Neural cell (in vitro differentiated cells): ENCODE data around the gene NFKBIL1. TPM values are rescaled to one million over a fixed set of nuclear protein-coding genes. Genes with fewer than 3 reads are reported as not detected.

Experiments used
- H2AFZ ChIP-seq: fragments of 200-600, 300-800 bp; sonication (generic), shearing (Covaris generic); 2 replicates; pipeline ENCODE4 v1.6.0; 2014; ENCODE audit warnings: low read depth, mild to moderate bottlenecking, antibody characterized with exemption, low read length, moderate library complexity
- H3F3A ChIP-seq: fragments of 200-600 bp; shearing (Covaris generic); 2 replicates; pipeline ENCODE4 v1.6.1; 2016; ENCODE audit warnings: mild to moderate bottlenecking, moderate library complexity, mixed read lengths, antibody characterized with exemption, low read length; ENCODE audit not compliant: insufficient read depth, poor library complexity, severe bottlenecking
- H3K27ac ChIP-seq: fragments of 200-600, 300-800 bp; sonication (generic), shearing (Covaris generic); 2 replicates; pipeline ENCODE4 v1.5.1; 2014; ENCODE audit warnings: mild to moderate bottlenecking, low read length, moderate library complexity
- H3K27me3 ChIP-seq: fragments of 300-800, 200-600 bp; sonication (generic), shearing (Covaris generic); 2 replicates; pipeline ENCODE4 v1.6.0; 2014; ENCODE audit warnings: mild to moderate bottlenecking, low read depth, low read length, moderate library complexity; ENCODE audit not compliant: insufficient read depth
- H3K36me3 ChIP-seq: fragments of 300-800, 200-600 bp; sonication (generic), shearing (Covaris generic); 2 replicates; pipeline ENCODE4 v1.5.1; 2014; ENCODE audit warnings: mild to moderate bottlenecking, antibody characterized with exemption, low read length, moderate library complexity; ENCODE audit not compliant: insufficient read depth
- H3K4me2 ChIP-seq: fragments of 300-800, 200-600 bp; sonication (generic), shearing (Covaris generic); 2 replicates; pipeline ENCODE4 v1.6.0; 2014; ENCODE audit warnings: mild to moderate bottlenecking, low read length
- H3K4me3 ChIP-seq: fragments of 300-800, 200-600 bp; sonication (generic), shearing (Covaris generic); 2 replicates; pipeline ENCODE4 v1.5.1; 2014; ENCODE audit warnings: mild to moderate bottlenecking, low read length, moderate library complexity
- H3K79me2 ChIP-seq: fragments of 200-600 bp; shearing (Covaris generic); replicated peaks from 2 replicates; pipeline ENCODE4 v1.6.0; 2014; ENCODE audit warnings: mild to moderate bottlenecking, low read length, moderate library complexity; ENCODE audit not compliant: insufficient read depth
- H3K9ac ChIP-seq: fragments of 300-800, 200-600 bp; sonication (generic), shearing (Covaris generic); 2 replicates; pipeline ENCODE4 v1.6.1; 2016; ENCODE audit warnings: mild to moderate bottlenecking, low read length, mixed read lengths
- H3K9me2 ChIP-seq: fragments of 200-600 bp; shearing (Covaris generic); 2 replicates; pipeline ENCODE4 v1.6.1; 2016; ENCODE audit warnings: mild to moderate bottlenecking, low read length, mixed read lengths; ENCODE audit not compliant: insufficient read depth
- H3K9me3 ChIP-seq: fragments of 200-600, 300-800 bp; sonication (generic), shearing (Covaris generic); 2 replicates; pipeline ENCODE4 v1.6.1; 2016; ENCODE audit warnings: mild to moderate bottlenecking, mixed run types, low read length, moderate library complexity, mixed read lengths
- H4K20me1 ChIP-seq: fragments of 200-600 bp; shearing (Covaris generic); 2 replicates; pipeline ENCODE4 v1.6.1; 2016; ENCODE audit warnings: mild to moderate bottlenecking, mixed run types; ENCODE audit not compliant: insufficient read depth
- EP300 ChIP-seq: fragments of 450-650 bp; conservative IDR thresholded peaks from 2 replicates; pipeline ENCODE4 v1.6.1; 2014; ENCODE audit warnings: antibody characterized with exemption, mild to moderate bottlenecking, moderate library complexity; ENCODE audit not compliant: poor library complexity, severe bottlenecking
- EZH2 ChIP-seq: fragments of 200-600, 300-800 bp; shearing (Covaris generic), sonication (generic); IDR thresholded peaks from 2 replicates; pipeline ENCODE4 v1.6.1; 2014; ENCODE audit warnings: antibody characterized with exemption, low read length, borderline replicate concordance, mild to moderate bottlenecking; ENCODE audit not compliant: insufficient read depth, poor library complexity, severe bottlenecking
- MXI1 ChIP-seq: fragments of 450-650 bp; conservative IDR thresholded peaks from 2 replicates; pipeline ENCODE4 v1.6.1; 2014; ENCODE audit warnings: antibody characterized with exemption, mild to moderate bottlenecking; ENCODE audit not compliant: poor library complexity, severe bottlenecking
- POLR2AphosphoS5 ChIP-seq: IDR thresholded peaks from 2 replicates; pipeline ENCODE4 v1.6.1; 2012
- RAD21 ChIP-seq: fragments of 450-650 bp; conservative IDR thresholded peaks from 2 replicates; pipeline ENCODE4 v1.6.1; 2014; ENCODE audit warnings: antibody characterized with exemption, mild to moderate bottlenecking, moderate library complexity
- SMC3 ChIP-seq: fragments of 450-650 bp; conservative IDR thresholded peaks from 2 replicates; pipeline ENCODE4 v1.6.1; 2014; ENCODE audit warnings: antibody characterized with exemption, mild to moderate bottlenecking, moderate library complexity; ENCODE audit not compliant: poor library complexity
- TAF1 ChIP-seq: IDR thresholded peaks from 2 replicates; pipeline ENCODE4 v1.6.1; 2012; ENCODE audit warnings: low read depth
- polyA plus RNA-seq: library from polyadenylated mRNA; depleted of rRNA; stranded (reverse); fragments of >200 nt; gene quantifications from 2 replicates; pipeline ENCODE4 v1.2.3, GENCODE V29; 2014
- TF ChIP-seq, protein P1 (sequence below): IDR thresholded peaks from 2 replicates; pipeline ENCODE4 v1.6.1; 2012; ENCODE audit warnings: borderline replicate concordance
- TF ChIP-seq, protein P2 (sequence below): fragments of 450-650 bp; IDR thresholded peaks from 2 replicates; pipeline ENCODE4 v1.5.1; 2014; ENCODE audit warnings: antibody characterized with exemption, mild to moderate bottlenecking, moderate library complexity; ENCODE audit not compliant: poor library complexity, severe bottlenecking

The NFKBIL1 gene
- polyA plus RNA-seq, 1 donor from 2014 or later: 88.7 TPM

DNA sequence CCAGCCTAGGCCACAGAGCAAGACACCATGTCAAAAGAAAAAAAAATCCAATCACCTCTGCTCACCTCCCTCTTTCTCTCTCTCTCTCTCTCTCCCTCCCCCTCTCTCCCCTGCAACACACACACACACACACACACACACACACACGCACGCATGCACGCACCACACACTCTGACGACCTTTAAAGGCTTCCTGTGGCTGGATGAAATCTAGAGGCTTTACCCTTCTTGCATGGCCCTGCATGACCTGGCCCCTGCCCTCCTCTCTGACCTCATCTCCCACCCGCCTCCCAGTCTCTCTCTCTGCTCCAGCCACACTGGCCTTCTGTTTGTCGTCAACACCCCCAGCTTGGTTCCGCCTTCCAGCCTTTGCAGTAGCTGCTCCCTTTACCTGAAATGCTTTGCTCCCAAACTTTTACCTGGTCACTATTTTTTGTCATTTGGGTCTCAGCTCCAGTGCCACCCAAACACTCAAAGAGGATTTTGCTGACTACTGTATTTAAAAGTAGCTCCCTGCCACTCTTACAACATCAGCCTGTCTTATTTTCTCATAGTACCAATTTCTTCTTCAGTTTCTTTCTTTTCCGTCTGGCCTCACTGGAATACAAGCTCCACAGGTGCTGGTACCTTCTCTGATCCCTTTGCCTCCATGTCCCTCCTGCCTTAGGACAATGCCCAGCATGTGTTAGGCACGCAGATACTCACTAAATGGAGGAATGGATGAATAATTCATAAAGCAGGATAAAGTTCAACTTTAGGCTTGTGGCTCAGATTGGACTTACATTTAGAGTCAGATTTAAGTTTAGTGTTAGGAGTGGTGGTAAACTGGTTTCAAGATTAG lies 20.3 kb downstream of the NFKBIL1 start:
- H3K4me2 ChIP-seq: no peak overlapping the region
- H3K27ac ChIP-seq: no peak overlapping the region
- H3K4me3 ChIP-seq: no peak overlapping the region
- H4K20me1 ChIP-seq: no peaks in the 10 kb centered on the region
- H3F3A ChIP-seq: no peaks in the 10 kb centered on the region
- H3K9me3 ChIP-seq: no peaks in the 10 kb centered on the region
- no peak overlapping the region for H2AFZ ChIP-seq
- H3K36me3 ChIP-seq: no peaks in the 10 kb centered on the region
- no peaks in the 10 kb centered on the region for H3K27me3 ChIP-seq
- TF ChIP-seq TAF1 (no peak), MXI1 (no peak), SMC3 (no peak), RAD21 (no peak), POLR2AphosphoS5 (no peak), EZH2 (no peak), EP300 (no peak)
- TF ChIP-seq, protein P1, sequence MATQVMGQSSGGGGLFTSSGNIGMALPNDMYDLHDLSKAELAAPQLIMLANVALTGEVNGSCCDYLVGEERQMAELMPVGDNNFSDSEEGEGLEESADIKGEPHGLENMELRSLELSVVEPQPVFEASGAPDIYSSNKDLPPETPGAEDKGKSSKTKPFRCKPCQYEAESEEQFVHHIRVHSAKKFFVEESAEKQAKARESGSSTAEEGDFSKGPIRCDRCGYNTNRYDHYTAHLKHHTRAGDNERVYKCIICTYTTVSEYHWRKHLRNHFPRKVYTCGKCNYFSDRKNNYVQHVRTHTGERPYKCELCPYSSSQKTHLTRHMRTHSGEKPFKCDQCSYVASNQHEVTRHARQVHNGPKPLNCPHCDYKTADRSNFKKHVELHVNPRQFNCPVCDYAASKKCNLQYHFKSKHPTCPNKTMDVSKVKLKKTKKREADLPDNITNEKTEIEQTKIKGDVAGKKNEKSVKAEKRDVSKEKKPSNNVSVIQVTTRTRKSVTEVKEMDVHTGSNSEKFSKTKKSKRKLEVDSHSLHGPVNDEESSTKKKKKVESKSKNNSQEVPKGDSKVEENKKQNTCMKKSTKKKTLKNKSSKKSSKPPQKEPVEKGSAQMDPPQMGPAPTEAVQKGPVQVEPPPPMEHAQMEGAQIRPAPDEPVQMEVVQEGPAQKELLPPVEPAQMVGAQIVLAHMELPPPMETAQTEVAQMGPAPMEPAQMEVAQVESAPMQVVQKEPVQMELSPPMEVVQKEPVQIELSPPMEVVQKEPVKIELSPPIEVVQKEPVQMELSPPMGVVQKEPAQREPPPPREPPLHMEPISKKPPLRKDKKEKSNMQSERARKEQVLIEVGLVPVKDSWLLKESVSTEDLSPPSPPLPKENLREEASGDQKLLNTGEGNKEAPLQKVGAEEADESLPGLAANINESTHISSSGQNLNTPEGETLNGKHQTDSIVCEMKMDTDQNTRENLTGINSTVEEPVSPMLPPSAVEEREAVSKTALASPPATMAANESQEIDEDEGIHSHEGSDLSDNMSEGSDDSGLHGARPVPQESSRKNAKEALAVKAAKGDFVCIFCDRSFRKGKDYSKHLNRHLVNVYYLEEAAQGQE: no peak
- TF ChIP-seq, protein P2, sequence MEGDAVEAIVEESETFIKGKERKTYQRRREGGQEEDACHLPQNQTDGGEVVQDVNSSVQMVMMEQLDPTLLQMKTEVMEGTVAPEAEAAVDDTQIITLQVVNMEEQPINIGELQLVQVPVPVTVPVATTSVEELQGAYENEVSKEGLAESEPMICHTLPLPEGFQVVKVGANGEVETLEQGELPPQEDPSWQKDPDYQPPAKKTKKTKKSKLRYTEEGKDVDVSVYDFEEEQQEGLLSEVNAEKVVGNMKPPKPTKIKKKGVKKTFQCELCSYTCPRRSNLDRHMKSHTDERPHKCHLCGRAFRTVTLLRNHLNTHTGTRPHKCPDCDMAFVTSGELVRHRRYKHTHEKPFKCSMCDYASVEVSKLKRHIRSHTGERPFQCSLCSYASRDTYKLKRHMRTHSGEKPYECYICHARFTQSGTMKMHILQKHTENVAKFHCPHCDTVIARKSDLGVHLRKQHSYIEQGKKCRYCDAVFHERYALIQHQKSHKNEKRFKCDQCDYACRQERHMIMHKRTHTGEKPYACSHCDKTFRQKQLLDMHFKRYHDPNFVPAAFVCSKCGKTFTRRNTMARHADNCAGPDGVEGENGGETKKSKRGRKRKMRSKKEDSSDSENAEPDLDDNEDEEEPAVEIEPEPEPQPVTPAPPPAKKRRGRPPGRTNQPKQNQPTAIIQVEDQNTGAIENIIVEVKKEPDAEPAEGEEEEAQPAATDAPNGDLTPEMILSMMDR: no peak
- H3K79me2 ChIP-seq: no peaks in the 10 kb centered on the region
- H3K9me2 ChIP-seq: no peaks in the 10 kb centered on the region
- no peak overlapping the region for H3K9ac ChIP-seq

DNA sequence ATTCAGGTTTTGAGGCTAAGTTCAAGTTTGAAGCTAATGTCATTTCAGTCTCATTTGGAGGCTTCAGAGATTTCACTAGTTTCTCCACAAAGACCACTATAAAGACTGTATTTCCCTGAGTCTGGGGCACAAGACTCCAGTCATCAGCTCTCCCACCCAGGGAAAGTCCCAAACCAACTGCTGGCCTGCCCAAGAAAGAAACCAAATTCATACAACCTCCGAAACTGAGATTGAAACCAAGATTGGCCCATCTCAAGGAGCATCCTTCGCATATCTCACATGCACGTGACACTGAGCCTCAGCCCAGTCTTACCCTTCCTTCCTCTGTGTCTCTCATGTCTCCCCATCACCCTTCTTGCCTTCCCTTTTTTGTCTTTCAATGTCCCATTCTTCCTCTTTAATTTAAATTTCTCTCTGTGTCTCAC lies 21.1 kb downstream of the NFKBIL1 start:
- H4K20me1 ChIP-seq: no peaks in the 10 kb centered on the region
- H3K9me3 ChIP-seq: no peaks in the 10 kb centered on the region
- no peak for TF ChIP-seq RAD21
- TF ChIP-seq TAF1: no peak
- TF ChIP-seq, protein P2: no peak
- no peak for TF ChIP-seq EP300
- TF ChIP-seq, protein P1: no peak
- H3F3A ChIP-seq: no peaks in the 10 kb centered on the region
- no peaks in the 10 kb centered on the region for H3K79me2 ChIP-seq
- H3K9ac ChIP-seq: no peak overlapping the region
- no peaks in the 10 kb centered on the region for H3K9me2 ChIP-seq
- no peak overlapping the region for H3K27ac ChIP-seq
- H2AFZ ChIP-seq: no peak overlapping the region
- H3K4me2 ChIP-seq: no peak overlapping the region
- no peaks in the 10 kb centered on the region for H3K27me3 ChIP-seq
- H3K4me3 ChIP-seq: no peak overlapping the region
- H3K36me3 ChIP-seq: no peaks in the 10 kb centered on the region
